Lung (tissue), 12 donors: Measurements from ENCODE around the gene C1orf50. TPM values are rescaled to one million over a fixed set of nuclear protein-coding genes. Genes with fewer than 3 reads are reported as not detected.

Experiments used
- ATAC-seq: fragments of 200-7000 bp; cut with Tn5 transposase; one replicate; pipeline ENCODE4 v1.9.1; 2020; ENCODE audit warnings: moderate number of reproducible peaks; ENCODE audit not compliant: insufficient read depth, low FRiP score
- DNase-seq, 3 donors: peaks; one replicate each; pipeline ENCODE4 v3.0.0-alpha.2; 2013 to 2017
- H3K27ac ChIP-seq, 2 donors: one replicate each; pipeline ENCODE4 v1.5.1; 2013; ENCODE audit warnings: mild to moderate bottlenecking in 2 of 2, moderate library complexity in 2 of 2, control low read depth in 1 of 2, inconsistent platforms in 1 of 2, low read depth in 1 of 2, low read length in 1 of 2
- H3K27me3 ChIP-seq, 3 donors: one replicate each; pipeline ENCODE4 v1.5.1; 2013; ENCODE audit warnings: low read length in 2 of 3; ENCODE audit not compliant: control insufficient read depth in 3 of 3, insufficient read depth in 3 of 3
- H3K36me3 ChIP-seq, 4 donors: one replicate each; pipeline ENCODE4 v1.5.1; 2013; ENCODE audit warnings: low read length in 4 of 4, mild to moderate bottlenecking in 1 of 4, moderate library complexity in 1 of 4; ENCODE audit not compliant: control insufficient read depth in 4 of 4, insufficient read depth in 4 of 4
- H3K4me1 ChIP-seq, 5 donors: one replicate each; pipeline ENCODE4 v1.5.1; 2013; ENCODE audit warnings: low read length in 5 of 5, mild to moderate bottlenecking in 2 of 5, moderate library complexity in 1 of 5; ENCODE audit not compliant: control insufficient read depth in 5 of 5, insufficient read depth in 5 of 5
- H3K4me3 ChIP-seq: one replicate; pipeline ENCODE4 v1.5.1; 2013; ENCODE audit warnings: mild to moderate bottlenecking, control low read depth, moderate library complexity
- H3K9ac ChIP-seq, 2 donors: one replicate each; pipeline ENCODE4 v1.5.1; 2013; ENCODE audit warnings: low read length in 2 of 2, control low read depth in 1 of 2; ENCODE audit not compliant: insufficient read depth in 1 of 2
- H3K9me3 ChIP-seq, 4 donors: one replicate each; pipeline ENCODE4 v1.5.1; 2013; ENCODE audit warnings: low read length in 3 of 4, mild to moderate bottlenecking in 1 of 4, moderate library complexity in 1 of 4; ENCODE audit not compliant: control insufficient read depth in 4 of 4, insufficient read depth in 3 of 4
- WGBS, 2 donors: extraction: QIAGEN DNeasy Blood & Tissue Kit; methylation state at CpG; one replicate each; pipeline ENCODE4 v1.1.7; 2013; 5-methylcytosine and 5-hydroxymethylcytosine counted together
- polyA plus RNA-seq, 2 donors: library from polyadenylated mRNA; stranded (reverse); fragments of 200-250 nt; gene quantifications; one replicate each; pipeline ENCODE4 v1.2.1, GENCODE V29; 2013
- total RNA-seq, 2 donors: library from RNA; depleted of rRNA in 1 of 2; stranded (reverse); fragments of >200 nt in 1 of 2; gene quantifications; one replicate each; pipeline ENCODE4 v1.2.1, GENCODE V29; 2014 to 2021
- TF ChIP-seq, protein P1 (sequence below): IDR thresholded peaks from 2 replicates; pipeline ENCODE4 v1.5.1; 2012; ENCODE audit warnings: mild to moderate bottlenecking; ENCODE audit errors: control extremely low read depth, extremely low read depth
- donor health status: control.
- donor health status: control.
- donor health status: Bipolar disorder and iron deficiency.
- donor health status: healthy.
- donor health status: DM: yes; HTN: yes; CAD: no.

C1orf50 gene
- total and polyA plus RNA-seq, 4 donors: 2.6 to 4.6 (median 3.6) TPM

DNA sequence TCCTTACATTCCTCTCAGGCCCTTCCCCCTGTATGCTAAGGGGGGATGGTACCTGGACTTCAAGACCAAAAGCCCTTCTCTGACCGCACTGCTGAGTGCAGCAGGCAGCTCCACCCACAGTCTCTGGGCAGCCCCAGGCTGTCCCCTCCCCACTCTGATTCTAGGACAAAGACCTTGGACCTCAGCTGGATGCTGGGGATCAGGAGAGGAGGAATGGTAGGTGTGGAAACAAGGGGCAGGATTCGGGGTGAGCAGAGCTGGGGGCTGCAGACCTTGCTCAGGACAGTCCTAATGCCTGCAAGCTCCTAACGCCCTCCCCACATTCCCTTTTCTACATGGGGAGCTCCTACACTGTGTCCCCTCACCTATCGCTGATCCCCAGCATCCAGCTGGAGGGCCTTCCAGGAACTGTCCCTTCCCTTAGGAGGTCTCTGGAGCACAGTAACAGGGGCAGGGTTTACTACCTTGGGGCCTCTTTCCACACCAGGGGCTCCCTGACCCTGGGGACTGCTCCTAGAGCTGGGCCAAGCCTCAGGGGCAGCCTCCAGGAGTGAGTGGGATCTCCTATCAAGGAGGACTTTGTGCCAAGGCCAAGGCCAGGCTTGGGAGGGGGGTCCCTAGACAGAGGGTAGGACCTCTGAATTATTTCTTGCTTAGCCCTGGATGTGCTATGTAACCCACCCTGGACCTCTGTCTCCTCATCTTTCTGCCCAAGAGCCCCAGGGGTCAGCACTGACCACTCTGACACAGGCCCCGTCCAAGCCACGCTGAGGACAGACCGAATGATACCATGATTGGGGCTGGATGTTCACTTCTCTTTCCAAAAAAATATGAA lies 32.6 kb upstream of the C1orf50 start:
- no peak for ATAC-seq
- H3K27me3 ChIP-seq: no peaks in the 10 kb centered on the region
- no peaks in the 10 kb centered on the region for H3K36me3 ChIP-seq
- no peak overlapping the region for H3K4me3 ChIP-seq
- H3K9ac ChIP-seq: no peak overlapping the region
- no peaks in the 10 kb centered on the region for H3K9me3 ChIP-seq
- no peak overlapping the region for H3K27ac ChIP-seq
- WGBS, 2 donors: 89 to 91% methylated on average over 7 of the region's 7 CpGs
- TF ChIP-seq, protein P1, sequence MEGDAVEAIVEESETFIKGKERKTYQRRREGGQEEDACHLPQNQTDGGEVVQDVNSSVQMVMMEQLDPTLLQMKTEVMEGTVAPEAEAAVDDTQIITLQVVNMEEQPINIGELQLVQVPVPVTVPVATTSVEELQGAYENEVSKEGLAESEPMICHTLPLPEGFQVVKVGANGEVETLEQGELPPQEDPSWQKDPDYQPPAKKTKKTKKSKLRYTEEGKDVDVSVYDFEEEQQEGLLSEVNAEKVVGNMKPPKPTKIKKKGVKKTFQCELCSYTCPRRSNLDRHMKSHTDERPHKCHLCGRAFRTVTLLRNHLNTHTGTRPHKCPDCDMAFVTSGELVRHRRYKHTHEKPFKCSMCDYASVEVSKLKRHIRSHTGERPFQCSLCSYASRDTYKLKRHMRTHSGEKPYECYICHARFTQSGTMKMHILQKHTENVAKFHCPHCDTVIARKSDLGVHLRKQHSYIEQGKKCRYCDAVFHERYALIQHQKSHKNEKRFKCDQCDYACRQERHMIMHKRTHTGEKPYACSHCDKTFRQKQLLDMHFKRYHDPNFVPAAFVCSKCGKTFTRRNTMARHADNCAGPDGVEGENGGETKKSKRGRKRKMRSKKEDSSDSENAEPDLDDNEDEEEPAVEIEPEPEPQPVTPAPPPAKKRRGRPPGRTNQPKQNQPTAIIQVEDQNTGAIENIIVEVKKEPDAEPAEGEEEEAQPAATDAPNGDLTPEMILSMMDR: no peak
- peaks cover 0 to 4% (median 0%) of the 10 kb centered on the region in 5 donors for H3K4me1 ChIP-seq
- no peak for DNase-seq

- peaks cover 0 to 11% (median 0%) of the 10 kb centered on the region in 5 donors for H3K4me1 ChIP-seq
- H3K27ac ChIP-seq: no peak overlapping the region
- H3K36me3 ChIP-seq: no peaks in the 10 kb centered on the region
- no peak for DNase-seq
- H3K27me3 ChIP-seq: no peaks in the 10 kb centered on the region
- TF ChIP-seq, protein P1: no peak
- no peak overlapping the region for H3K9ac ChIP-seq
- H3K9me3 ChIP-seq: no peaks in the 10 kb centered on the region
- WGBS, 2 donors: 91 to 95% methylated on average over 9 to 11 of the region's 11 CpGs
- no peak overlapping the region for H3K4me3 ChIP-seq
- ATAC-seq: no peak
These were observed 32.0 kb upstream of the C1orf50 start for GRCh38 chr1:42735056-42735455.

DNA sequence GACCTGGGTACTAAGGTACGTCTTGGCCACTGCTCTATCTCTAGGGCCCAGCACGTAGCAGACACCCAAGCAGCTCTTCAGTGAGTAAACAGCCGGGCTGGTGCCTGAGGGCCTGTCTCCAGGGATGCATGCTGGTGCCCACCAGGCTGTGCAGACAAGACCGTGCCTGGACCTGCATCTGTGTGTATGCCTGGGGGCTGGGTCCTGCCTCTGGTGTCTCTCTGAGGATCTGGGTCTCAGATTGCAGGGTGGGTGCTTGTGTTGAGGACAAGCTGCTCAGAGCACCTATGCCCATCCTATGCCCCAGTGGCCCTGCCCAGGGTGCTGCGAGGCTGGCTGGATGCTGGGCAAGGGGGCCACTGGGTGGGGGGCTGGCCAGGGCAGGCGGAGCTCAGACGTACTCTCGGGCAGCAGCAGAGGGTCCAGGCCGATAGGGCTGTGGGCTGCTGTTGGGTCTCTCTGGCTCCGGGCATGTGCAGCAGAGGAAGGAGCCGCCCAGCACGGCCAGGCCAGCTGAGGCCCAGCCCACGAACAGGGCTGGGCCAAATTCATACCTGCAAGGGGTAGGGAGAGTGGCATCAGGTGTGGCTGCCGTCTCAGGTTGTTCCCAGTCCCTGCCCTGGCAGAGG lies 31.5 kb upstream of the C1orf50 start:
- ATAC-seq (no peak), DNase-seq (no peak)
- peaks cover 0 to 16% (median 0%) of the 10 kb centered on the region in 5 donors for H3K4me1 ChIP-seq
- no peaks in the 10 kb centered on the region for H3K27me3 ChIP-seq
- no peak overlapping the region for H3K9ac ChIP-seq
- 86 to 93% methylated on average over 12 to 14 of the region's 14 CpGs for WGBS, 2 donors
- TF ChIP-seq, protein P1: no peak
- H3K36me3 ChIP-seq: no peaks in the 10 kb centered on the region
- H3K9me3 ChIP-seq: no peaks in the 10 kb centered on the region
- H3K27ac ChIP-seq: no peak overlapping the region
- no peak overlapping the region for H3K4me3 ChIP-seq
